HG03159 (cell line): ENCODE results near the gene WDCP.
"Not testable (repeated sequence)": the region's sequence is repeated elsewhere in the genome, so short reads cannot be mapped to it uniquely, and the experiment has no call there.

Experiments used
- ATAC-seq: cut with Tn5 transposase; IDR thresholded peaks from one replicate; pipeline ENCODE4 v1.9.1; 2021; ENCODE audit warnings: mild to moderate bottlenecking, moderate library complexity; ENCODE audit not compliant: unreplicated experiment

WDCP gene

DNA sequence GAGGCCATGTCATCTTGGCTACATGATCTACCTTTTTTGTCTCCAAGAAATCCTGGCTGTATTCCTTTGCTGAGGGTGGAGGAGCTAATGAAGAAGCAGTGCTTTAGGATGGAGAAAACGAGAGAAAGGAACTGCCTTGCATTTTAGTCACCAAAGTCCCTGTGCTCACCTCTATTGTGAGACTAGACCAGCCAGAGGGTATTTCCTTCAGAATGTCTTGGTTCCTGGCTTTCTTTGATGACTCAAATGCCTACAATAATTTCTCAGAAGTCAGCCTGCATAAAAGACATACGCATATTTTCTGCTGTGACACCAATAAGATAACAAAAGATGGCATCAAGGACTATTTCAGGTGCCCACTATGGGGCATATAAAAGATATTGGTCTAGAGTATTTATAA lies 18.1 kb upstream of the WDCP start:
- ATAC-seq: no peak

DNA sequence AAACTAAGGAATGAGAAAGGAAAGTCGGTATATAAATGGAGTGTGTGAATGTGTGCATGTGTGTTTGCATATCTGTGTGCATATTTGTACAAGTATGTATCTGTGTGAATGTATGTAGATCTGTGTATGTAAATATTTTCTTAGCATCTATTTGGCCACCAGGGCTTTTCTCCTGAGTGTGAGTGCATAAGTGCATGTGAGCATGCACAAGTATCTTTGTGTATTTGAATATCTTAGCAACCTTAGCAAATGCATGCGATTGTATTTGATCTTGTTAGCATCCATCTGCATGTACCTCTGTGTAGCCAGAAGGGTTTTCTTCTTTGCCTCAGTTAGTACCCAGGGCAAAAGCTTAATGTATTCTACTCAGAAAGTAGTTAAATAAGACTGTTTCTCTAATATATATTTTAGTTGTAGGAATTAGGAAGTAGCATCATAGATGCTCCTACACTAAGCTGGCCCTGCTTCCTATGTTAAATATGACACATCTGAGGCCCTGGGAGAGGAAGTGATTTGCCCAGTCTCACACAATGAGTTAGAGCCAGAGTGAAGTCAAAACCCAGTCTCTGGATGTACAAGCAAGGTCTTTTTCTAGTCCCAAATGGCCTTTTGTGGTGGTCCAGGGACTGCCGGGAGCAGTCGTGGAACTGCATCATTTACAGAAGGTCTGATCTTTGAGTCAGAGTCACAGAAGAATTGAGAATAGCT lies 11.5 kb upstream of the WDCP start:
- ATAC-seq: no peak

DNA sequence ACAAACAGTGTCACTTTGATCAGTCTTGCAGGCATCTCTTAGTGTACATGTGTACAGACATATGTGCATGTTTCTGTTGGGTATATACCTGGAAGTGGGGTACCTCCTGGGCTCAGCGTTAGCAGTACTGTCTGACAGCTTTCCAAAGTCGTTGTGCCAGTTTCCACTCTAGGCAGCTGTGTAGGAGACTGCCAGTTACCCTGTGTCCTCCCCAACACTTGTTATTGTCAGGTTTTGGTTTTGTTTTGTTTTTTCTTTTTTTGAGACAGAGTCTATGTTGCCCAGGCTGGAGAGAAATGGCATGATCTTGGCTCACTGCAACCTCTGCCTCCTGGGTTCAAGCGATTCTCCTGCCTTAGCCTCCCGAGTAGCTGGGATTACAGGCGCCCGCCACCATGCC lies 8.6 kb upstream of the WDCP start:
- ATAC-seq: no peak

- ATAC-seq: no peak
Observed at GRCh38 chr2:24054366-24055010, 7.3 kb upstream of the WDCP start.

DNA sequence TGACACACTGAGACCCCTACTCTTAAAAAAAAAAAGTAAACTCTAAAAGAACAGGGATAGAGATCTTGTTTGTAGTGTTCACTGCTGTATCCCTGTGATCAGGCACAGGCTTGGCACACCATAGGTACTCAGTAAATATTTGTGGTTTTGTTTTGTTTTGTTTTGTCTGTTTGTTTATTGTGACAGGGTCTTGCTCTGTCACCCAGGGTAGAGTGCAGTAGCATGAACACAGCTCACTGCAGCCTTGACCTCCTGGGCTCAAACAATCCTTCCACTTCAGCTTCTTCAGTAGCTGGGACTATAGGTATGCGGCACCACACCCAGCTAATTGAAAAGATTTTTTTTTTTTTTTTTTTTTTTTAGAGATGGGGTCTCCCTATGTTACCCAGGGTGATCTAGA lies 5.8 kb upstream of the WDCP start:
- ATAC-seq: no peak

- ATAC-seq: no peak
Observed at GRCh38 chr2:24051833-24052232, 4.6 kb upstream of the WDCP start.

DNA sequence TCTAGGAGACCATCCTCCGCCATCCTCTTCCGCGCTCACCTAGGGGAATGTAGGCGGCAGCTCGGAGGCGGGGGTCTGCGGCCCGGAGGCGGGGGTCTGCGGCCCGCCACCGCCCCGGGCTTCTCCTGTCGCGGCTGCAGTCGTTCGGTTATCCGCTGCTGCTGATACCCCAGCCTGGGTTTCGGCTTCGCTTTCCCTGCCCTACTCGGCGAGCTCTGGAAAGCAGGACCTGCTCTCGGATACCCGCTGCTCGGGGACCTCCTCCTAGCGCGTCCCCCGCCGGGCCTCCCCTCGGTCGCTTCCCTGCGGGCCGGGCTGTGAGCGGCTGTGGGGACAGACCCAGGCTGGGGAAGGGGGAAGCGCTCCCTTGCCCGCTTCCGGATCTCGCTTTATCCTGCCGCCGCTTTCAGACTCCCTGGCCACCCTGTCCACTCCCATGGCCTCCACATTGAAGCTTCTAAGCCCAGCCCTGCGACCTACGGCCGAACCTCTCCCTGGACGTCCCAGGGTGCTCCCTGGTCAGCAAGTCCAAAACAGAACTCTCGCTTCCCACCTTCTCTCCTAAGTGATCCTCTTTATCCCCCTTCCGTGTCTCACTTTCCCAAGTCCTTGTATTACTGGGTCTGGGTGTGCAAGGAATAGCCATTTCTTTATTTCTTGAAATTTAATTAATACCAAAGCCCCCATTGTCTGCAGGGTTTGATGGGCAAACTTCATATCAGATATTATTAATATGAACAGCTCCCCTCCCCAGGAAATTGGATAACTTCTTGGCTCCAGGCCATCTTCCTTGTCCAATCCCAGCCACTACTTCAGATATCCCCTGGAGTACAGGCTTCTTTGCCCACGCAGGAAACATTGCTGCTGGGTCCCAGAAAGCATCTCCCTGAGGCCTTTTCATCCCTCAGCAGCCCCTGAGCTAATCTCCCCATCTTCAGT lies 3.1 kb upstream of the WDCP start:
- no peak for ATAC-seq

GRCh38 chr2:24049485-24050021 lies 2.4 kb upstream of the WDCP start, which contains the start of gene FKBP1B:
TSS of gene FKBP1B (plus strand) at chr2:24049741. CDS start at chr2:24049850, 109 bp downstream.
- no peak for ATAC-seq

DNA sequence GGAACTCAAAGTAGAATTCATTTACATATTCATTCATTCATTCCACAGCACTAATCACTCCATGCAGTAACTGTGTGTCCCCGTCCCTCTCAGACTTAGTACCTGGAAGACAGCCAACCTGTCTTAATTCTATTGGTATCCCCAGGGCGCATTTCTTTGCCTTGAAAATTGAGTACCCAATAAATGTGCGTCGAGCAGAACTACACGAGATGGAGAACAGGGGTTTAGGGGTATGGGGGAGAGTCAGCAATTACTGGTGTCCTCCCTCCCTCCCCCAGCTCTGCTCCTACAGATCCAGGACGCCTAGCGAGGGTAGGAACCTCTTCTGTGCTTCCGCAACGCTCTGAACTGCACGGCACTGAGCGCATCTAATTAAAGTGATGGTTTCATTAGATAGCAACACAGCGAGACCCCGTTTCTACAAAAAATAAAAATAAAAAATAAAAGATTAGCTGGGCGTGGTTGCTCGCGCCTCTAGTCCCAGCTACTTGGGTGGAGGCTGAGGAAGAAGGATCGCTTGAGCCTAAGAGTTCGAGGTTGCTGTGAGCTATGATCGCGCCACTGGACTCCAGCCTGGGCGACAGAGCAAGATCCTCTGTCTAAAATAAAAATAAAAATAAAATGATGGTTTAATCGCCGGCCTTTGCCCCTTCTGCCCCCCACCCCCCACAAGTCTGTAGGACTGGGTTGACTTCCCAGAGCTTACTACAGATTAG lies 1.7 kb upstream of the WDCP start:
- ATAC-seq: no peak

- ATAC-seq: no peak
Observed at GRCh38 chr2:24047703-24048033, 477 bp upstream of the WDCP start.

DNA sequence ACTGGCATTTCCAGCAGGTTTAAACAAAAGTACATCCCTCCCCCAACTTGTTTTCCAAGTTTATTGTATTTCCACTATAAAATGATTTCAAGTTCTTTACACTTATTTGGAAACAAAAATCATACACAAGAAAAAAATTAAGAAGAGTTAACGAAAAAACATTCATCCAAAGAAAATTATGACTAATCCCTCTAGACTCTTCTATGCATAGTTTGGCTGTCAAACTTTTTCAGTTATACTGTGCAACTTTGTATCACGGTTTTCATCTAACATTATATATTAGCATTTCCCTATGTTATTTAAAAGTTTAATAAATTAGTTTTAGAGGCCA lies 627 bp downstream of the WDCP start:
- ATAC-seq: no peak

- ATAC-seq: no peak
Observed at GRCh38 chr2:24045511-24046508, 1.4 kb downstream of the WDCP start.

DNA sequence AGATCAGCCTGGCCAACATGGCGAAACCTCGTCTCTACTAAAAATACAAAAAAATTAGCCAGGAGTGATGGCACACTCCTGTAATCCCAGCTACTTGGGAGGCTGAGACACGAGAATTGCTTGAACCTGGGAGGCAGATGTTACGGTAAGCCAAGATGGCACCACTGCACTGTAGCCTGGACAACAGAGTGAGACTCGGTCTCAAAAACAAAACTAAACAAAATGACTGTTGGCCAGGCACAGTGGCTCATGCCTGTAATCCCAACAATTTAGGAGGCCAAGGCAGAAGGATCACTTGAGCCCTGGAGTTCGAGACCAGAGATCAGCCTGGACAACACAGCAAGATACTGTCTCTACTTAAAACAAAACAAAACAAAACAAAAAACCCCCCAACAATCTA lies 4.1 kb downstream of the WDCP start:
- not testable (repeated sequence) for ATAC-seq

DNA sequence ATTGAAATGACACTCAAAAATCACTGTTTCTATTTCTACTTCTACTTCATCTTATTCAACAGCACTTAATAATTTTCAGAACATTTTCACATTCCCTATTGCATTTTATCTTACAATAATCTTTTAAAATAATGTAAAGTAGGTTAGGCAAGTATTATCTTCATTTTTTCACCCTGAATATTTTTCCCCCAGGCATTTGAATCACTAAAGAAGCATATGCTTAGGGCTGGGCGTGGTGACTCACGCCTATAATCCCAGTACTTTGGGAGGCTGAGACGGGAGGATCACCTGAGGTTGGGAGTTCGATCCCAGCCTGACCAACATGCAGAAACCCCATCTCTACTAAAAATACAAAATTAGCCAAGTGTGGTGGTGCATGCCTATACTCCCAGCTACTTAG lies 6.7 kb downstream of the WDCP start:
- no peak for ATAC-seq

DNA sequence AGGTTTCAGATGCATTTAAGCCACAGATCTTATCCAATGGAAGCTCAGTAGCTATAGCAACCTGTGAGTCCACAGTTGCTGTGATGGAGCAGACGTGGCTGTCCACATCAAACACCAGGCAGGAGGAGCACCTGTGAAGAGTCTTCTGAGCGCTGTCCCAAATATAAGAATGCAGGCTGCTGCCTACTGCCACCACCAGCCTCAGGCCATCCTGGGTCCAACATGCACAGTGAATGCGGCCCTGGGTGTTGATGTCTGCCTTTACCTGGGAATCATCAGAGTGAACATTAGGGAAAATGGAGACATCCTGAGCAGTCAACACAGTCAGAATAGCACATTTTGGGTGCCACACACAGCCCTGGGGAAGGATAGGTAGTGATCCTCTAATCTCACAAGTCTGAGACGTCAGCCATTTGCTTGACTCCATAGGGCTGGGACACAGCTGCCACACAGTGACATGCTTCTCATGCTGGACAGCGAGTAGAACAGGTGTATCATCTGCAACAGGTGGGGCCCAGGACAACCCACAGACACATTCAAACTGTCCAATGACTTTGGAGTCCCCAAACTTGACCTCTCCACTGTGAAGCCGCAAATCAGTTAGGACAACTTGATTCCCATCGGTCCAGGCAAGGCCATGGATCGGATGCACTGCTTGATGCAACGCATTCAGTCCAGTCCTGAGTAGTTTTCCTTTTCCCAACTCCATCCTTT lies 8.2 kb downstream of the WDCP start:
- ATAC-seq: no peak

DNA sequence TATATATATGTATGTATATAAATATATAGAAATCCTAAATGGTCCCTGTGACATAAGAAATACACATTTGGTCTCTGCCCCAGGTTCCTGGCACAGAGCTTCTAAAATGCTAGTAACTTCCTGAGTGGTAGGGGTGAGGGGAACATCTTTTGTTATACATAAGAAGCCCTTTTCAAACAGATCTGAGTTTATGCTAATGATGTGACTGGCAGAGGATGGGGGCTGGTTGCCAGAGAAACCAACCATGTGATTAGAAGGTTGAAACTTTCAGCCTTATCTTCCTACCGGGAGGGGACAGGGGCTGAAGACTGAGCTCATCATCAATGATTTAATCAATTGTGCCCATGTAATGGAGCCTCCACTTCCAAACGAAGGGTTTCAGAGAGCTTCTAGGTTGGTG lies 21.0 kb downstream of the WDCP start:
- no peak for ATAC-seq

GRCh38 chr2:24024996-24025663 lies 22.1 kb downstream of the WDCP start:
- ATAC-seq: no peak

DNA sequence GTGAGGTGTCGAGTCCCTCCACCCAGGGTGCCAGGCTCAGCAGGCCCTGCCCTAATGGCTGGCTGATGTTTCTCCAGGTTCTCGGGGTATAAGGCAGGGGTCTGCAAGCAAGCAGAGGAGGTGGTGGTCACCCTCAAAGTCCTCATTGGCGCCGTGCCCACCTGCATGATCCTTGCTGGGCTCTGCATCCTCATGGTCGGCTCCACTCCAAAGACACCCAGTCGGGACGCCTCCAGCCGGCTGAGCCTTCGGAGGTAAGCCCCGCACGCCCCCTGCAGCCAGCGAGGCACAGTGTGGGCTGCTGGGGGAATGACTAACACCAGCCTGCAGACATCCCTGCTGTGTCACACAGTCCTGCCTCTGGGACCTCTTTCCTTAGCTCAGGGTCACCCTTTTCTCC lies 23.2 kb downstream of the WDCP start:
- no peak for ATAC-seq
